BJ (cell line): ENCODE data around the gene FN3K. TPM values are rescaled to one million over a fixed set of nuclear protein-coding genes. Genes with fewer than 3 reads are reported as not detected.

Source experiments
- CTCF ChIA-PET: fragments of 350-600 bp; formaldehyde crosslinking; extraction: SDS; loops from one replicate; lab custom pipeline; 2021; ENCODE audit warnings: antibody characterized with exemption, inconsistent platforms; lab: Yijun Ruan, JAX
- POLR2A ChIA-PET: fragments of 300-600 bp; sonication (Branson Sonifier 250); formaldehyde crosslinking; extraction: SDS; loops from one replicate; lab custom pipeline; 2021; ENCODE audit warnings: antibody characterized with exemption; lab: Charles Lee
- DNase-seq: peaks from one replicate; pipeline ENCODE4 v3.0.0-alpha.2; 2011; ENCODE audit warnings: low read depth
- H3K27me3 ChIP-seq: 2 replicates; pipeline ENCODE4 v1.6.0; 2011; ENCODE audit warnings: low read length; ENCODE audit not compliant: control insufficient read depth, insufficient read depth
- H3K36me3 ChIP-seq: 2 replicates; pipeline ENCODE4 v1.5.1; 2011; ENCODE audit warnings: low read length; ENCODE audit not compliant: control insufficient read depth, insufficient read depth
- H3K4me3 ChIP-seq: 2 replicates; pipeline ENCODE4 v1.5.1; 2011; ENCODE audit warnings: low read depth, mild to moderate bottlenecking, control low read depth, low read length
- polyA plus RNA-seq: library from polyadenylated mRNA; depleted of rRNA; stranded (reverse); fragments of >200 nt; gene quantifications from 2 replicates; pipeline ENCODE4 v1.2.3, GENCODE V29; 2011
- TF ChIP-seq, protein P1 (sequence below): IDR thresholded peaks from 2 replicates; pipeline ENCODE4 v1.5.1; 2011; ENCODE audit warnings: low read depth, mild to moderate bottlenecking, control low read depth, inconsistent platforms, low read length, moderate library complexity; ENCODE audit not compliant: insufficient read depth

The FN3K gene
- polyA plus RNA-seq, 1 experiment, result 1.1 TPM

DNA sequence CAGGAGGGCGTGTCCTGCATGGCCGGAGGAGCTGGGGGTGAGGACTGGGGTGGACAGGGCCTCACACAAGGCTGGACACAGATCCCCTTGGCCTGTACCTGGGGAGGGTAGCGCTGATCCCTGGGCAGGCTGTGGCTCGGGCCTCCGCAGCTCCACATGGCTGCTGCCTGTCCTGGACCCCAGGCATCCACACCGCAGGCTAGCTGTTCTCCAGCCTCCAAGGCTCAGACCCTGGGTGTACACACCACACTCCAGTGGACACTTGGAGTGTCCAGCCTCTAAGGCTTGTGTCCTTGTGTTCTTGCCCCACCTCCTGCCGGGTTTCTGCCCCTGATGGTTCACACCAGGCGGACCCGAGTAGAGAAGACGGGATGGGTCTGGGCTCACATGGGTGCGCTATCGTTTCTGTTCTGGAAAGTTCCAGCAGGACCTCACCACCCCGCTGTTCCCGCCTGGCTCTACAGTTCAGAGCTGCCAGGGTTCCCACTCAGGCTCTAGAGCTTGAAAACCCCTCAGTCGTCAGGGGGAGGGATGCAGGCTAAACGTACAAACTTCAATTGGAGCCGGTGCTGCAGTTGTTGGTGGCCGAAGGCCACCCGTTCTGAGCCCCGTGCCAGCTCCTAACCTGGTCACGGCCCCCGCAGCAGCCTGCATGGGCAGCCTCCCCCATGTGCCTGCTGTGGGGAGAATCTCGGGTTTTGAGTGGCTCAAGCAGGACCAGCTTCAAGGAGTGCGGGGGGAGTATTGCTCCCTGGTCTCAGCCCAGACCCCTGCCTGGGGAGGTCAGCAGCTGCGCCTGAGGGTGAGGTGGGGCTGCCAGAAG, 25.5 kb upstream of the FN3K start:
- no peak overlapping the region for H3K4me3 ChIP-seq
- H3K36me3 ChIP-seq, result no peaks in the 10 kb centered on the region
- TF ChIP-seq, protein P1, sequence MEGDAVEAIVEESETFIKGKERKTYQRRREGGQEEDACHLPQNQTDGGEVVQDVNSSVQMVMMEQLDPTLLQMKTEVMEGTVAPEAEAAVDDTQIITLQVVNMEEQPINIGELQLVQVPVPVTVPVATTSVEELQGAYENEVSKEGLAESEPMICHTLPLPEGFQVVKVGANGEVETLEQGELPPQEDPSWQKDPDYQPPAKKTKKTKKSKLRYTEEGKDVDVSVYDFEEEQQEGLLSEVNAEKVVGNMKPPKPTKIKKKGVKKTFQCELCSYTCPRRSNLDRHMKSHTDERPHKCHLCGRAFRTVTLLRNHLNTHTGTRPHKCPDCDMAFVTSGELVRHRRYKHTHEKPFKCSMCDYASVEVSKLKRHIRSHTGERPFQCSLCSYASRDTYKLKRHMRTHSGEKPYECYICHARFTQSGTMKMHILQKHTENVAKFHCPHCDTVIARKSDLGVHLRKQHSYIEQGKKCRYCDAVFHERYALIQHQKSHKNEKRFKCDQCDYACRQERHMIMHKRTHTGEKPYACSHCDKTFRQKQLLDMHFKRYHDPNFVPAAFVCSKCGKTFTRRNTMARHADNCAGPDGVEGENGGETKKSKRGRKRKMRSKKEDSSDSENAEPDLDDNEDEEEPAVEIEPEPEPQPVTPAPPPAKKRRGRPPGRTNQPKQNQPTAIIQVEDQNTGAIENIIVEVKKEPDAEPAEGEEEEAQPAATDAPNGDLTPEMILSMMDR, result no peak
- DNase-seq, result no peak
- ChIA-PET POLR2A (no interaction called here), CTCF (interaction anchor here (0.6 kb wide), 2 partner anchors 54 to 387 kb away, joined by 3 read pairs; no protein-coding TSS in a partner anchor)
- no peaks in the 10 kb centered on the region for H3K27me3 ChIP-seq

DNA sequence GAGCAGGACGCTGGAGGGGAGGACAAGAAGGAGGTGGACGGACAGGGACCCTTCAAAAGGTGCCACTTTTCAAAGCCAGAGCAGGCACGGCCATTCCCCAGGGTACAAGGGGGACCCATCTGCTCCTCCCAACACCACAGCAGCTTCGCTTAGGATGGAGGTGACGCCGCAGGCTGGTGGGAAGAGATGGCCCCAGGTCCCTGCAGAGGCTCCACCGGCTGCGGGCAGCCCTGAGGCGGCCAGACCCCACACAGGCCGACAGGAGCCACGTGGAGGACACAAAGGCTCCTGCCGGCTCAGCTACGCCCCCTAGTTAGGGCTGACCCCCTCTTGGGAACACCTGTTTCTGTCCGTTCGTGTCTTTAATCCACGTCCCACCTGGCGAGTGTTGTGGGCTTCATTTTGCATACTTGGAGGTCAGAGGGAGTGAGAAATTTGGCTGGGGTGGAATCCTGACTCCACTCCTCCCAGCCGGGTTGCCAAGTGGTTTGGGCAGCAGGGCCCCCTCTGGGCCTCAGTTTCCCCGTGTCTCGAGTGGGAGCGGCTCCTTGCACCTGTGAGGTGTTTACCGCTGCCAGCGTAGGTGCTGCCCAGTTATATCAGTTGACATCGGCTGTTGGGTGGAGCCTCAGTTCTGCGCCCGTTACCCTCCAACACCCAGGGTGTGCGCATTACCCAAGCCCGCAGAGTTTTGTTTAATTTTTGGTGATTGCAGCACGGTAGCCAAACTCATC, 24.7 kb upstream of the FN3K start:
- ChIA-PET CTCF (no interaction called here), POLR2A (no interaction called here)
- DNase-seq, result no peak
- TF ChIP-seq, protein P1, result no peak
- H3K27me3 ChIP-seq, result no peaks in the 10 kb centered on the region
- H3K36me3 ChIP-seq, result no peaks in the 10 kb centered on the region
- no peak overlapping the region for H3K4me3 ChIP-seq

DNA sequence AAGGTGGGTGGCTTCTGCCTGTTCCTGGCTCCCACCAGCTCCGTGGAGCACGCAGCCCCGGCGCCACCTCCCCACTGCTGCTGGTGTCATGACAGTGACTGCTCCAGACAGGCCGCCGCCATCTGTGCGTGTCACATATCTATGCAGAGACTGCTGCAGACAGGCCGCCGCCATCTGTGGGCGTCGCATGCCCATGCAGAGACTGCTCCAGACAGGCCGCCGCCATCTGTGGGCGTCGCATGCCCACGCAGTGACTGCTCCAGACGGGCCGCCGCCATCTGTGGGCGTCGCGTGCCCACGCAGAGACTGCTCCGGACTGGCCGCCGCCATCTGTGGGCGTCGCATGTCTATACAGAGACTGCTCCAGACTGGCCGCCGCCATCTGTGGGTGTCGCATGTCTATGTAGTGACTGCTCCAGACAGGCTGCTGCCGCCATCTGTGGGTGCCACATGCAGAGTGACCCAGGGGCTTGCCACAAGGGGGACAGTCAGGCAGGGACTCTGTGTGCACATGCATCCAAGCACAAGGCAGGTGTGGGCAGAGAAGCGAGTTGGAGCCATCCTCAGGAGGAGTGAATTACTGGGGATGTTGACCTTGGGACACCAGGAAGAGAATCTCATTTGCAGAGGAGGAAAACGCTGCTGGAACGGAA, 22.2 kb upstream of the FN3K start:
- Histone ChIP-seq H3K36me3 (no peaks in the 10 kb centered on the region), H3K27me3 (no peaks in the 10 kb centered on the region), H3K4me3 (no peak overlapping the region)
- DNase-seq, result no peak
- TF ChIP-seq, protein P1, result no peak
- ChIA-PET POLR2A (interaction anchor here (0.6 kb wide), 1 partner anchor 73 kb away, joined by 6 read pairs; no protein-coding TSS in a partner anchor), CTCF (no interaction called here)

DNA sequence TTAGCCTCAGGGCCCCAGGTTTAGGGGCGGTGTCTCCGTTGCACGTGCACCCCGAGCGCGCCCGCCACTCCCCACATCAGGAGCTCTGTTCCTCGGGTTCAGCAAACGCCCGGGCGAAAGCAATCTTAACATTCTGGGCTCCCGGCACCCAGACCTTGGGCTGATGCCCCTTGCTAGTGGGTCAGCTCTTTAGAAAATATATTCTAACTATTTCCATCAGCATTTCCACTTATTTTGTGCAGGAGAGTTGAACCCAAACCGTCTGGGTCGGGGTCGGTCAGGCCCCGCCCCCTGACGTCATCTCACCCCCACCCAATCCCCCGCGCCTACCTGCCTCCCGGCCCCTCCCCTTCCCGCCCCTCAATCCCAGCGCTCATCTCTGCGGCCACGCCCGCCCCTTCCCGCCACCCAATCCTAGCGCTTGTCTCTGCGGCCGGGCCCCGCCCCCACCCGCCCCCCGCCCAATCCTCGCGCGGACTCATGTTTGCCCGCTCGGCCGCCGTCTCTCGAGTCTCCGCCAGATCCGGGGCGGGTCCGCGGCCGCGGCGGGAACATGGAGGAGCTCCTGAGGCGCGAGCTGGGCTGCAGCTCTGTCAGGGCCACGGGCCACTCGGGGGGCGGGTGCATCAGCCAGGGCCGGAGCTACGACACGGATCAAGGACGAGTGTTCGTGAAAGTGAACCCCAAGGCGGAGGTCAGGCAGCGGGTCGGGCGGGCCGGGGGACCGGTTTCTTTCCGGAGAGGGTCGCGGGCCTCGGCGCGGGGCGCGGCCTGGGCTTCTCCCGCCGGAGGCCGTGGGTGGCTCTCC, 19.0 kb upstream of the FN3K start, which contains the start of gene FN3KRP:
Gene FN3KRP (plus strand): TSS at position 504 of the 808 bp plus-strand sequence. CDS start 50 bp downstream, at position 554.
- Histone ChIP-seq H3K36me3 (peaks cover 6% of the 10 kb centered on the region), H3K27me3 (no peaks in the 10 kb centered on the region), H3K4me3 (peak within 1 kb of the TSS; percentile 81)
- peak; percentile 26 for DNase-seq
- ChIA-PET POLR2A (interaction anchor here (0.7 kb wide), 1 partner anchor 32 kb away, joined by 20 read pairs; no protein-coding TSS in a partner anchor), CTCF (interaction anchor here (0.5 to 1.1 kb wide), 2 partner anchors 19 to 92 kb away, joined by 3 read pairs; no protein-coding TSS in a partner anchor)
- TF ChIP-seq, protein P1, result no peak
